Measurements from ENCODE around the gene VSTM2L.
A peak's percentile ranks its signal among the peaks of the same experiment; 100 is the strongest.

DNA sequence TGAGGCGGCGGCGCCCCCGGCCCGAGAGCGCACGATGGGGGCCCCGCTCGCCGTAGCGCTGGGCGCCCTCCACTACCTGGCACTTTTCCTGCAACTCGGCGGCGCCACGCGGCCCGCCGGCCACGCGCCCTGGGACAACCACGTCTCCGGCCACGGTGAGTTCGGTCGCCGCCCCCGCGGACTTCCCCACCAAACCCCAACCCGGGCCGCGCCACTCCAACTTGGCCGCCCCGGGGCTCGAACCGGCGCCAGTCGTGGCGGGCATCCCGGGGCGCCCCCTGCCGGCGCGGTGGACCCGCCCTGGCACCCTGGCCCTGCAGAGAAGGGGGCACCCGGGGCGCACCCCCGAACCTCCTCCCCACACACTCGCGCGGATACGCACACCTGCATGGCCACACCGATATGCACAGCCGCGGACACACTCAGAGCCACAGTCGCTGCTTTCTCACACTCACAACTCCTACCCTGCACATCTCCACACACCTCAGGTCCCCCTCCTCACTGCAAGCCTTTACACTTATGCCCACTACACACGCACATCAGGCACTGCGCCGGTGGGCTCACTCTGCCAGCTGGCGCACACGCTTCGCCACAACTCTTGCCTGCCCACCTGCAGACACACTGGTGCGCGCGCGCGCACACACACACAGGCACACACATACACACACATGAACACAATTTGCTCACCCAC, 535 bp downstream of the VSTM2L start:
- TF ChIP-seq, protein P1, sequence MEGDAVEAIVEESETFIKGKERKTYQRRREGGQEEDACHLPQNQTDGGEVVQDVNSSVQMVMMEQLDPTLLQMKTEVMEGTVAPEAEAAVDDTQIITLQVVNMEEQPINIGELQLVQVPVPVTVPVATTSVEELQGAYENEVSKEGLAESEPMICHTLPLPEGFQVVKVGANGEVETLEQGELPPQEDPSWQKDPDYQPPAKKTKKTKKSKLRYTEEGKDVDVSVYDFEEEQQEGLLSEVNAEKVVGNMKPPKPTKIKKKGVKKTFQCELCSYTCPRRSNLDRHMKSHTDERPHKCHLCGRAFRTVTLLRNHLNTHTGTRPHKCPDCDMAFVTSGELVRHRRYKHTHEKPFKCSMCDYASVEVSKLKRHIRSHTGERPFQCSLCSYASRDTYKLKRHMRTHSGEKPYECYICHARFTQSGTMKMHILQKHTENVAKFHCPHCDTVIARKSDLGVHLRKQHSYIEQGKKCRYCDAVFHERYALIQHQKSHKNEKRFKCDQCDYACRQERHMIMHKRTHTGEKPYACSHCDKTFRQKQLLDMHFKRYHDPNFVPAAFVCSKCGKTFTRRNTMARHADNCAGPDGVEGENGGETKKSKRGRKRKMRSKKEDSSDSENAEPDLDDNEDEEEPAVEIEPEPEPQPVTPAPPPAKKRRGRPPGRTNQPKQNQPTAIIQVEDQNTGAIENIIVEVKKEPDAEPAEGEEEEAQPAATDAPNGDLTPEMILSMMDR (IDR thresholded peaks at IDR 0.05) = peak; percentile 71
- no peak for TF ChIP-seq EP300 (IDR thresholded peaks at IDR 0.05)
- no peak for TF ChIP-seq CHD4 (IDR thresholded peaks at IDR 0.05; ENCODE audit: borderline replicate concordance)
- TF ChIP-seq RCOR1 (IDR thresholded peaks at IDR 0.05; ENCODE audit: low read depth, low read length) = no peak
- TF ChIP-seq CHD2 (IDR thresholded peaks at IDR 0.05; ENCODE audit: low read length, partially characterized antibody) = no peak
